Measurements from ENCODE around the gene CFAP97. TPM values are rescaled to one million over a fixed set of nuclear protein-coding genes. Genes with fewer than 3 reads are reported as not detected.
A peak's percentile ranks its signal among the peaks of the same experiment; 100 is the strongest.
"Not testable (repeated sequence)": the region's sequence is repeated elsewhere in the genome, so short reads cannot be mapped to it uniquely, and the experiment has no call there.

The CFAP97 gene
- total RNA-seq, 1 donor from 2014 or later = 53.1 TPM

DNA sequence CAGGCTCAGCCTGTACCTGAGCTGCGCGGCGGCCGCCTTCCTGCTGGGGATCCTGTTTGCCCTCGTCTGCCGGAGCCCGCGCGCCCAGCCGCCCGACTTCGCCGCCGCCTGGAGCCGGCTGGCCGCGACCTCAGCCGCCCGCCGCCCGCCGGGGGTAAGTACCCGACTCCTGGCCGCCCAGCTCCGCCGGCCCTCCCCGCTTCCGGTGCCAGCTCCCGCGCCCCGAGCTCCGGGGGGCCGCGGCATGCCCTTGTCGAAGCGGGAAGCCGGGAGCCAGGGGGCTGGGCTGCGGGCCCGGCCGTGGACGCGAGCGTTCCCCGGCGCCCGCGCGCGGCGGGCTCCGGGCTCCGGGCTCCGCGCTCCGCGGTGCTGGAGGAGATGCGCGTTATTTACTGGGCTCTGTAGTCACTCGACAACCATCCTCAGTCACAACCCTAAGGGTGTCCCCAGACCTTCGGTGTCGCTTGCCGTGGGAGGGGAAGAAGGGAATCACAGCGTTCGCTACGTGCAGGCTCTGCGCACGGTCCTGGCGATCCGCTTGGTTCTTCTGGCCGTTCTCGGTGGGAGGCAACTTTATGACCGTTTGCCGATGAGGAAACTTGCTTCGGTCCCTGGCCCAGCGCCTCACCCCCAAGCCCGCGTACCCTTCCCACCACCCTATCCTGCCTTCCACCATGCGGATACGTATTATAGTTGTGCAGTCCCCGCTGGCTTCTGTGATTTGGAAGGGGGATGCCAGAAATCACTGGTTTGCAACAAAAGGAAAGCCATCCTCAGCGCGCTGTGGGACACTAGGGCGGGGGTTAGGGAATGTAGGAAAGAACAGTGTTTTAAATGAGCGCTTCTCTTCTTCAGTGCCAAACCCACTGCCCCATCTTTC is 6.5 kb upstream of the CFAP97 start:
- H3K27ac Mint-ChIP-seq (ENCODE audit: unreplicated experiment) = peak overlapping the region; percentile 95
- TF ChIP-seq, protein P1, sequence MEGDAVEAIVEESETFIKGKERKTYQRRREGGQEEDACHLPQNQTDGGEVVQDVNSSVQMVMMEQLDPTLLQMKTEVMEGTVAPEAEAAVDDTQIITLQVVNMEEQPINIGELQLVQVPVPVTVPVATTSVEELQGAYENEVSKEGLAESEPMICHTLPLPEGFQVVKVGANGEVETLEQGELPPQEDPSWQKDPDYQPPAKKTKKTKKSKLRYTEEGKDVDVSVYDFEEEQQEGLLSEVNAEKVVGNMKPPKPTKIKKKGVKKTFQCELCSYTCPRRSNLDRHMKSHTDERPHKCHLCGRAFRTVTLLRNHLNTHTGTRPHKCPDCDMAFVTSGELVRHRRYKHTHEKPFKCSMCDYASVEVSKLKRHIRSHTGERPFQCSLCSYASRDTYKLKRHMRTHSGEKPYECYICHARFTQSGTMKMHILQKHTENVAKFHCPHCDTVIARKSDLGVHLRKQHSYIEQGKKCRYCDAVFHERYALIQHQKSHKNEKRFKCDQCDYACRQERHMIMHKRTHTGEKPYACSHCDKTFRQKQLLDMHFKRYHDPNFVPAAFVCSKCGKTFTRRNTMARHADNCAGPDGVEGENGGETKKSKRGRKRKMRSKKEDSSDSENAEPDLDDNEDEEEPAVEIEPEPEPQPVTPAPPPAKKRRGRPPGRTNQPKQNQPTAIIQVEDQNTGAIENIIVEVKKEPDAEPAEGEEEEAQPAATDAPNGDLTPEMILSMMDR (IDR thresholded peaks at IDR 0.05) = no peak
- no peaks in the 10 kb centered on the region for H3K27me3 Mint-ChIP-seq (ENCODE audit: low read depth)

DNA sequence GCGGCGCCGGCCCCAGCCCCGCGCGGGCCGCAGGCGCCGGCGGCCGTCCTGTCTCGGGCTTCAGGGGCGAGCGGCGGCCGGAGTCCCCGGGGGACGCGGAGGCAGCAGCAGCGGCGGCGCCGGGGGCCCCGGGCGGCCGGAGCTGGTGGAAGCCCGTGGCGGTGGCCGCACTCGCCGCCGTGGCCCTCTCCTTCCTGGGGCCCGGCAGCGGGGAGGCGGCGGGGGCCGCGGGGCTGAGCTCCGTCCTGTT is 6.0 kb upstream of the CFAP97 start:
- H3K27ac Mint-ChIP-seq (ENCODE audit: unreplicated experiment); H3K9me3 Mint-ChIP-seq (ENCODE audit: low read depth); H3K4me3 Mint-ChIP-seq (ENCODE audit: unreplicated experiment); H3K36me3 Mint-ChIP-seq (ENCODE audit: low read depth); DNase-seq (ENCODE audit: low spot score); H3K27me3 Mint-ChIP-seq (ENCODE audit: low read depth): not testable (repeated sequence)
- H3K4me1 Mint-ChIP-seq (ENCODE audit: low read depth) = peaks cover 50% of the 10 kb centered on the region

More for the DNA sequence above, 6.5 kb upstream of the CFAP97 start:
- H3K36me3 Mint-ChIP-seq (ENCODE audit: low read depth) = no peaks in the 10 kb centered on the region
- H3K4me3 Mint-ChIP-seq (ENCODE audit: unreplicated experiment) = peak overlapping the region; percentile 92
- DNase-seq (ENCODE audit: low spot score) = no peak
- no peaks in the 10 kb centered on the region for H3K9me3 Mint-ChIP-seq (ENCODE audit: low read depth)
- peaks cover 50% of the 10 kb centered on the region for H3K4me1 Mint-ChIP-seq (ENCODE audit: low read depth)

DNA sequence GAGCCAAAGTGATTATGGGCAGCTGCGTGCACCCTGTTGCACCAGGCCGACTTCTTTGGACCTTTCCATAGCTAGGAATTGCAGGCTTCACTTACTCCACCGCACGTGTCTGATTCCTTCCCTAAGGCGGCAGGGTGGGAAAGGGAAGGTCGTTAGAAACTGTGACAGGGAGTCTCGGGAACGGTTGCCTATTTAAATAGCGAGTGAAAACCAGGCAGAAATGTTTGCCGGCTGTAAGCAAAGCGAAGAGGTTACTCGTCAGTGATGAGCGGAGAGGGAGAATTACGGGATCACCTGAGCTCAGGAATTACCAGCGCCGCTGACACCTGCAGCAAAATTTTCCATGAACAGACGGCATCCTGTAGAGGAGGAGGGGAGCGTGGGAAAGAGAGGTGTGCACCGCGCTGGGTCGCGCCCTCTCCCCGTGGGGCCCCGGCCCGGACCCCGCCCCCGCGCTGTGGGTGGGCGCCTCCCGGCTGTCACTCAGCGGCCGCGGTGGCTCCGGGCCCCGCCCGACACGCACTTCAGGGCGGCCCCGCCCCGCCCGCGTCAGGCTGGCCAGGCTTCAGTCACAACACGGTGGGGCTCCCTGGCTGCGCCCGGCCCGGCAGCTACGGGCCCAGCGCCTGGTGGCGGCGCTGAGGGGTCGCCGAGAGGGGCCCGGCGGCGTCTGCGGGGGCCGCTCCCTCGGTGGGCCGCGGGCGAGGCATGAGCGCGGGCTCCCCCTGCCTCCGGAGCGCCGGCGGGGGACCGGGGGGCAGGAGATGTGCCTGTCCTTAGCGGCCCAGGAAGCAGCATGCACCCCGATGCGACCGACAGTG is 5.4 kb upstream of the CFAP97 start, which contains the start of gene SNX25:
Gene SNX25, plus strand, starts transcription at position 568 of the 821 bp plus-strand sequence. Its CDS starts 229 bp downstream, at position 797.
- TF ChIP-seq, protein P1 (IDR thresholded peaks at IDR 0.05) = peak; percentile 62
- no peaks in the 10 kb centered on the region for H3K9me3 Mint-ChIP-seq (ENCODE audit: low read depth)
- no peak for DNase-seq (ENCODE audit: low spot score)
- H3K4me3 Mint-ChIP-seq (ENCODE audit: unreplicated experiment) = peak within 1 kb of the TSS; percentile 92
- no peaks in the 10 kb centered on the region for H3K36me3 Mint-ChIP-seq (ENCODE audit: low read depth)
- peaks cover 51% of the 10 kb centered on the region for H3K4me1 Mint-ChIP-seq (ENCODE audit: low read depth)
- peak within 1 kb of the TSS; percentile 95 for H3K27ac Mint-ChIP-seq (ENCODE audit: unreplicated experiment)
- no peaks in the 10 kb centered on the region for H3K27me3 Mint-ChIP-seq (ENCODE audit: low read depth)

DNA sequence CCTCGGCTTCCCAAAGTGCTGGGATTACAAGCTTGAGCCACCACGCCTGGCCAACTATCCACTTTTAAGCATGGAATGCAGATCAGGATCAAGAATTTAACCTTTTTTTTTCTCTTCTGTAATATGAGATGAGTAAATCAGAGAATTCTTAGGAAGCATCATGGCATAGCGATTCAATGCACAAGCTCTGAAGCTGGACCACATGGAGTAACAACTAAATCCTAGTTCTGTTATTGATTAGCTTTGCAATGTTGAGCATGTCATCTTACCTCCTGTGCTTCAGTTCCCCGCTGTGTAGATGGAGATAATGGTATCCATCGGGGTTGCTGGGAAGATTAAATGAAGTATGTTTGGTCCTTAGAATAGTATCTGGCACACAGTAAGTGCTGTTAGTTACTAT is 3.7 kb upstream of the CFAP97 start:
- Mint-ChIP-seq H3K27ac (ENCODE audit: unreplicated experiment) (no peak overlapping the region), H3K9me3 (ENCODE audit: low read depth) (no peaks in the 10 kb centered on the region), H3K27me3 (ENCODE audit: low read depth) (no peaks in the 10 kb centered on the region), H3K4me1 (ENCODE audit: low read depth) (peaks cover 45% of the 10 kb centered on the region), H3K36me3 (ENCODE audit: low read depth) (no peaks in the 10 kb centered on the region), H3K4me3 (ENCODE audit: unreplicated experiment) (no peak overlapping the region)
- no peak for DNase-seq (ENCODE audit: low spot score)
- TF ChIP-seq, protein P1 (IDR thresholded peaks at IDR 0.05) = no peak

DNA sequence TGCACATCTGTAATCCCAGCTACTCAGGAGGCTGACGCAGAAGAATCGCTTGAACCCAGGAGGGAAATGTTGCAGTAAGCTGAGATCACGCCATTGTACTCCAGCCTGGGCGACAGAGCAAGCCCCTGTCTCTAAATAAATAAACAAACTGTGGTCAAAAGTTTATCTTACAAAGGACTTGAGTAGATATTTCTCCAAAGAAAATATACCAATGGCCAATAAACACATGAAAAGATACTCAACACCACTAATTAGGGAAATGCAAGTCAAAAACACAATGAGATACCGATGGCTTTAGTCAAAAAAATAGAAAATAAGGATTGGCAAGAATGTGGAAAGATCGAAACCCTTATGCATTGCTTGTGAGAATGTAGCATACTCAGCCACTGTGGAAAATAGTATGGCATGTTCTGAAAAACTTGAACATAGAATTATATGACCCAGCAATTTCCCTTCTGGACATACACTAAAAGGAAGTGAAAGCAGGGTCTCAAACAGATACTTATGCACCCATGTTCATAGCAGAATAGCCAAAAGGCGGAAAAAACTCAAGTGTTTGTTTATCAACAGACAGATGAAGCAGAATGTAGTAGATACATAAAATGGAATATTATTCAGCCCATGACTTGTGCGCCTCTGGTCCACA is 2.0 kb upstream of the CFAP97 start:
- TF ChIP-seq, protein P1 (IDR thresholded peaks at IDR 0.05) = no peak
- H3K4me3 Mint-ChIP-seq (ENCODE audit: unreplicated experiment) = no peak overlapping the region
- DNase-seq (ENCODE audit: low spot score) = no peak
- H3K27me3 Mint-ChIP-seq (ENCODE audit: low read depth) = no peaks in the 10 kb centered on the region
- peaks cover 46% of the 10 kb centered on the region for H3K4me1 Mint-ChIP-seq (ENCODE audit: low read depth)
- H3K27ac Mint-ChIP-seq (ENCODE audit: unreplicated experiment) = no peak overlapping the region
- H3K36me3 Mint-ChIP-seq (ENCODE audit: low read depth) = no peaks in the 10 kb centered on the region
- H3K9me3 Mint-ChIP-seq (ENCODE audit: low read depth) = no peaks in the 10 kb centered on the region

DNA sequence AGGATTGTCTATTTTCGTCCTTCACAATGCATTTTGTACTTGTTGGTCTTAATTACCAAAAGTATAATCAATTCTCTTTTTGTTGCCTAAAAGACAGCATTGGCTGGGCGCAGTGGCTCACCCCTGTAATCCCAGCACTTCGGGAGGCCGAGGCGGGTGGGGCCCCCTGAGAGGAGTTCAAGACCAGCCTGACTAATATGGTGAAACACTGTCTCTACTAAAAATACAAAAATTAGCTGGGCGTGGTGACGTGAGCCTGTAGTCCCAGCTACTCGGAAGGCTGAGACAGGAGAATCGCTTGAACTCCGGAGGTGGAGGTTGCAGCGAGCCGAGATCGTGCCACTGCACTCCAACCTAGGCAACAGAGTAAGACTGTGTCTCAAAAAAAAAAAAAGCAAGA is 1.3 kb upstream of the CFAP97 start:
- DNase-seq (ENCODE audit: low spot score); H3K27ac Mint-ChIP-seq (ENCODE audit: unreplicated experiment); H3K36me3 Mint-ChIP-seq (ENCODE audit: low read depth); H3K9me3 Mint-ChIP-seq (ENCODE audit: low read depth); H3K27me3 Mint-ChIP-seq (ENCODE audit: low read depth): not testable (repeated sequence)
- Mint-ChIP-seq H3K4me3 (ENCODE audit: unreplicated experiment) (peak overlapping the region; percentile 69), H3K4me1 (ENCODE audit: low read depth) (peaks cover 51% of the 10 kb centered on the region)
